Neural progenitor cell (in vitro differentiated cells): ENCODE measurements around the gene GUCY2D. TPM values are rescaled to one million over a fixed set of nuclear protein-coding genes. Genes with fewer than 3 reads are reported as not detected.

Experiments
- DNase-seq: peaks from one replicate; pipeline ENCODE4 v3.0.0-alpha.2; 2016; ENCODE audit warnings: low spot score
- H2AFZ ChIP-seq: fragments of 200-600 bp; sonication (generic); replicated peaks from 2 replicates; pipeline ENCODE4 v1.6.1; 2016; ENCODE audit warnings: antibody characterized with exemption
- H3F3A ChIP-seq: fragments of 200-600 bp; sonication (generic); 2 replicates; pipeline ENCODE4 v1.6.1; 2016; ENCODE audit warnings: antibody characterized with exemption, low read depth
- H3K27ac ChIP-seq: fragments of 200-600 bp; sonication (generic); 2 replicates; pipeline ENCODE4 v1.5.1; 2016; ENCODE audit warnings: mild to moderate bottlenecking
- H3K27me3 ChIP-seq: fragments of 200-600 bp; sonication (generic); 2 replicates; pipeline ENCODE4 v1.6.1; 2016; ENCODE audit warnings: mild to moderate bottlenecking, moderate library complexity
- H3K36me3 ChIP-seq: fragments of 200-600 bp; sonication (generic); 2 replicates; pipeline ENCODE4 v1.5.1; 2016
- H3K4me1 ChIP-seq: fragments of 200-600 bp; sonication (generic); 2 replicates; pipeline ENCODE4 v1.6.1; 2016; ENCODE audit warnings: mixed run types
- H3K4me2 ChIP-seq: fragments of 200-600 bp; sonication (generic); 2 replicates; pipeline ENCODE4 v1.6.1; 2016
- H3K4me3 ChIP-seq: fragments of 200-600 bp; sonication (generic); 2 replicates; pipeline ENCODE4 v1.5.1; 2016
- H3K79me2 ChIP-seq: fragments of 200-600 bp; sonication (generic); 2 replicates; pipeline ENCODE4 v1.6.1; 2016; ENCODE audit warnings: low read depth
- H3K9ac ChIP-seq: fragments of 200-600 bp; sonication (generic); 2 replicates; pipeline ENCODE4 v1.6.1; 2016
- H3K9me3 ChIP-seq: fragments of 200-600 bp; sonication (generic); 2 replicates; pipeline ENCODE4 v1.5.1; 2016; ENCODE audit warnings: low read depth
- H4K20me1 ChIP-seq: fragments of 200-600 bp; sonication (generic); 2 replicates; pipeline ENCODE4 v1.6.1; 2016; ENCODE audit warnings: low read depth
- H3K27ac Mint-ChIP-seq: 3 replicates; pipeline ENCODE4 v1.8.0; 2021; ENCODE audit warnings: mixed read lengths
- H3K27me3 Mint-ChIP-seq: 2 replicates; pipeline ENCODE4 v1.8.0; 2022; ENCODE audit warnings: low read depth, mild to moderate bottlenecking, inconsistent platforms, moderate library complexity, mixed read lengths; ENCODE audit not compliant: insufficient read depth
- H3K36me3 Mint-ChIP-seq: 3 replicates; pipeline ENCODE4 v1.8.0; 2021; ENCODE audit warnings: mixed read lengths
- H3K4me1 Mint-ChIP-seq: 3 replicates; pipeline ENCODE4 v1.8.0; 2021; ENCODE audit warnings: mixed read lengths
- H3K4me3 Mint-ChIP-seq: 3 replicates; pipeline ENCODE4 v1.8.0; 2021; ENCODE audit warnings: mild to moderate bottlenecking, moderate library complexity, mixed read lengths
- H3K9me3 Mint-ChIP-seq: 3 replicates; pipeline ENCODE4 v1.8.0; 2020; ENCODE audit warnings: mixed read lengths
- EZH2 ChIP-seq: fragments of 200-600 bp; sonication (generic); IDR thresholded peaks from 2 replicates; pipeline ENCODE4 v1.6.1; 2017; ENCODE audit warnings: antibody characterized with exemption, mild to moderate bottlenecking, moderate library complexity
- EZH2phosphoT487 ChIP-seq: fragments of 200-600 bp; sonication (generic); IDR thresholded peaks from 2 replicates; pipeline ENCODE4 v1.6.1; 2017; ENCODE audit warnings: antibody characterized with exemption
- total RNA-seq: library from RNA; depleted of rRNA; stranded (reverse); fragments of >200 nt; gene quantifications from 2 replicates; pipeline ENCODE4 v1.2.3, GENCODE V29; 2015; ENCODE audit warnings: low replicate concordance
- TF ChIP-seq, protein P1 (sequence below): fragments of 200-600 bp; sonication (generic); IDR thresholded peaks from 2 replicates; pipeline ENCODE4 v1.5.1; 2017; ENCODE audit warnings: antibody characterized with exemption, mild to moderate bottlenecking

The GUCY2D gene
- total RNA-seq, 1 donor from 2014 or later: not detected

DNA sequence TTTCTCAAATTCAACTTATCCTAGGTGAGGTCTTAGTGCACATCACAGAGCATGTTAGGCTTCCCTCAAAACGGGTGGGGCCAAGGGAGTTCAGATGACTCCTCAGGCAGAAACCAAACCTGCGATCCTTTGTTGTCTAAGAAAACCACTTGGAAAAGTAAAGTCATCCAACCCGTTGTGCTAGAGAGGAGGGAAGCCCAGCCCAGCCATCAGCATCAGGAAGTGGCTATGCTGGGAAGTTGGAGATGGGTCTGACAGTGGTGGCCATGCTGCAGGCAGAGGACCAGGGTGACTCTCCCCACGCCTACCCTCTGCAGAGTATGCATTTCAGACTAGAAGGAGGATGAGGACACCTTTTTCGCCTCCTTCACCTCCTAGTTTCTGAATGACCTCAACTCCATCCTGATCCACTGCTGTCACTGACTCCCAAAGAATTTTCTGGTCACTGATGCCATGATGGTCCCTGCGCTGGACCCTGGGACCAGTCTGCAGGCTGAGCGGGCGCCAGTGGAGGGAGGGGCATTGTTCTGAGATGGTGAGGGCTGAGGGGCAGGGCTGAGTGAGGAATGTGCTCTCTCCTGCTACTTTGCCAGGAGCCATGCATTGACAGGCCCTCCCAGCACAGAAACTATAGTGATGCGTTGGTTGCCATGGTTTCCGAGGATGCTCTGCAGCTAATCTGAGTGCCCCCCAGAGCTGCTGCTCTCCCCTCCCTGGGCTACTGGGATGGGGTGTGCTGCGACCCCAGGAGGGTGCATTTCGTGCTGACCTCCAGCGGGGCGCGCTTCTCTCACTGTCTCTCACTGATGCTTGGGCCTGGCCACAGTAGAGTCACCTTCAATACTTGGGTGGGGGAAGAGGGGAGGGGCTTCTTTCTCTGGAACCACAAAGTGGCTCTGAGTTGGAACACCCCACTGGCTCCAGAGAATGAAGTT, 64.7 kb downstream of the GUCY2D start:
- H3K36me3 ChIP-seq: no peaks in the 10 kb centered on the region
- TF ChIP-seq, protein P1, sequence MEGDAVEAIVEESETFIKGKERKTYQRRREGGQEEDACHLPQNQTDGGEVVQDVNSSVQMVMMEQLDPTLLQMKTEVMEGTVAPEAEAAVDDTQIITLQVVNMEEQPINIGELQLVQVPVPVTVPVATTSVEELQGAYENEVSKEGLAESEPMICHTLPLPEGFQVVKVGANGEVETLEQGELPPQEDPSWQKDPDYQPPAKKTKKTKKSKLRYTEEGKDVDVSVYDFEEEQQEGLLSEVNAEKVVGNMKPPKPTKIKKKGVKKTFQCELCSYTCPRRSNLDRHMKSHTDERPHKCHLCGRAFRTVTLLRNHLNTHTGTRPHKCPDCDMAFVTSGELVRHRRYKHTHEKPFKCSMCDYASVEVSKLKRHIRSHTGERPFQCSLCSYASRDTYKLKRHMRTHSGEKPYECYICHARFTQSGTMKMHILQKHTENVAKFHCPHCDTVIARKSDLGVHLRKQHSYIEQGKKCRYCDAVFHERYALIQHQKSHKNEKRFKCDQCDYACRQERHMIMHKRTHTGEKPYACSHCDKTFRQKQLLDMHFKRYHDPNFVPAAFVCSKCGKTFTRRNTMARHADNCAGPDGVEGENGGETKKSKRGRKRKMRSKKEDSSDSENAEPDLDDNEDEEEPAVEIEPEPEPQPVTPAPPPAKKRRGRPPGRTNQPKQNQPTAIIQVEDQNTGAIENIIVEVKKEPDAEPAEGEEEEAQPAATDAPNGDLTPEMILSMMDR: no peak
- TF ChIP-seq EZH2: no peak
- TF ChIP-seq EZH2phosphoT487: no peak
- Mint-ChIP-seq H3K9me3 (no peaks in the 10 kb centered on the region), H3K27me3 (peaks cover 73% of the 10 kb centered on the region), H3K36me3 (no peaks in the 10 kb centered on the region), H3K4me3 (no peak overlapping the region), H3K4me1 (peaks cover 7% of the 10 kb centered on the region), H3K27ac (no peak overlapping the region)
- peaks cover 95% of the 10 kb centered on the region for H3K27me3 ChIP-seq
- H3F3A ChIP-seq: peaks cover 12% of the 10 kb centered on the region
- peaks cover 14% of the 10 kb centered on the region for H4K20me1 ChIP-seq
- no peak overlapping the region for H3K4me2 ChIP-seq
- H2AFZ ChIP-seq: no peak overlapping the region
- H3K4me1 ChIP-seq: peaks cover 17% of the 10 kb centered on the region
- no peaks in the 10 kb centered on the region for H3K9me3 ChIP-seq
- no peak overlapping the region for H3K4me3 ChIP-seq
- H3K27ac ChIP-seq: no peak overlapping the region
- no peak overlapping the region for H3K9ac ChIP-seq
- DNase-seq: peak; percentile 32
- no peaks in the 10 kb centered on the region for H3K79me2 ChIP-seq

DNA sequence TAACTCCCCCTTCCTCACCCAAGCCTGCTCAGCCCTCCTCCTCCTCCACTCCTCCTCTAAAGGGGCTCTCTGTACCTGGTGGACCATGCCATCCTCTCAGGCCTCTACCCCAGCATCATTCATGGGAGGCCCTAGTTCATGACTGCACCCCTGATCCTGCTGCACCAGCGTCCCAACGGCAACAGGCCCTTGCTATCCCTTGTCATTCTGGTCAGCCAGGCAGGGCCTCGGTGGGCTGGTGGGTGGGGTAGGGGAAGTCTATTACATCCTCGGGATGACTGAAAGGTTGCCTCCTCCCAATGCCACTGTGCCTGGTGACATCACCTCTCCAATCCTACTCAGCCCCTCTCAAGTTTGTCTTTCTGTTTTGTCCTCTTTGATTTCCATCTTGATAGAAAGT, 65.4 kb downstream of the GUCY2D start:
- Mint-ChIP-seq H3K27ac (no peak overlapping the region), H3K4me1 (peaks cover 8% of the 10 kb centered on the region), H3K4me3 (no peak overlapping the region), H3K27me3 (peaks cover 72% of the 10 kb centered on the region), H3K9me3 (no peaks in the 10 kb centered on the region), H3K36me3 (peaks cover 2% of the 10 kb centered on the region)
- H3K9me3 ChIP-seq: no peaks in the 10 kb centered on the region
- H3K4me1 ChIP-seq: peaks cover 17% of the 10 kb centered on the region
- no peak overlapping the region for H2AFZ ChIP-seq
- H3K4me2 ChIP-seq: no peak overlapping the region
- H3K79me2 ChIP-seq: no peaks in the 10 kb centered on the region
- no peak for DNase-seq
- H3K9ac ChIP-seq: no peak overlapping the region
- H3F3A ChIP-seq: peaks cover 5% of the 10 kb centered on the region
- peaks cover 95% of the 10 kb centered on the region for H3K27me3 ChIP-seq
- H3K4me3 ChIP-seq: no peak overlapping the region
- H4K20me1 ChIP-seq: peaks cover 14% of the 10 kb centered on the region
- H3K36me3 ChIP-seq: no peaks in the 10 kb centered on the region
- H3K27ac ChIP-seq: no peak overlapping the region
- TF ChIP-seq EZH2 (no peak), EZH2phosphoT487 (no peak)
- TF ChIP-seq, protein P1: no peak

DNA sequence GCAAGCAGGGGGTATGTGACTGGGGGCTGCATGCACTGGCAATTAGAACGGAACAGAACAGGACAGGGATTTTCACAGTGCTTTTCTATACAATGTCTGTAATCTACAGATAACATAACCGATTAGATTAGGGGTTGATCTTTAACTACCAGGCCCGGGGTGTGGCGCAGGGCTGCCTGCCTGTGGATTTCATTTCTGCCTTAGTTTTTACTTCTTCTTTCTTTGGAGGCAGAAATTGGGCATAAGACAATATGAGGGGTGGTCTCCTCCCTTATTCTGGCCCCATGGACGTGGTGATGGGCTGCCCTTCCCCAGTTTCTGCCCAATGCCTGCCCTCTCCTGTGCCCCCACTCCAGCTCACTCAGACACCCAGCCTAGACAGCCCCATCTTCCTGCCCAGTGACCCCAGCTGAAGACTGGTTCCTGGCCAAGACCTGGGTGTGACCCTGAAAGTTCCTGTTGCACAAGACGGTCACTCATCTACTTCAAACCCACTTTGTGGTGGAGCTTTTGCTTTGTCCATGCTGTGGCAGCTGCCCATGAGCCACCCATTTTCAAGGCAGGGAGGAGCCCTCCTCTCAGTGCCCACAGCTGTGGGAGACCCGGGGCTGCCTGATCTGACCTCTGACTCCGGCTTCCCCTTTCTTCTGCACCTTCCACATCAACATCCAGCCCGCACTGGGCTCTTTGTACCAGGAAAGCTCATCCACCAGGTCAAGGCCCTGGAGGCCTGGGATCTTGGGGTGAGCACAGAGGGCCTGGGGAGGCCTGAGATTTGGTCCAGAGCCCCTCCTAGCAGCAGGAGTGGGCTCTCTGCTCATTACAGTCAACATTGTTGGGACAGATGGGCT, 66.5 kb downstream of the GUCY2D start:
- TF ChIP-seq EZH2phosphoT487 (no peak), EZH2 (no peak)
- TF ChIP-seq, protein P1: no peak
- DNase-seq: no peak
- no peak overlapping the region for H3K27ac ChIP-seq
- peaks cover 95% of the 10 kb centered on the region for H3K27me3 ChIP-seq
- H3K9ac ChIP-seq: no peak overlapping the region
- no peaks in the 10 kb centered on the region for H3K9me3 ChIP-seq
- peaks cover 2% of the 10 kb centered on the region for H3K36me3 Mint-ChIP-seq
- no peaks in the 10 kb centered on the region for H3K36me3 ChIP-seq
- H2AFZ ChIP-seq: no peak overlapping the region
- no peaks in the 10 kb centered on the region for H3F3A ChIP-seq
- peaks cover 72% of the 10 kb centered on the region for H3K27me3 Mint-ChIP-seq
- H4K20me1 ChIP-seq: peaks cover 13% of the 10 kb centered on the region
- H3K4me1 ChIP-seq: peaks cover 11% of the 10 kb centered on the region
- H3K4me2 ChIP-seq: no peak overlapping the region
- no peak overlapping the region for H3K4me3 Mint-ChIP-seq
- no peaks in the 10 kb centered on the region for H3K79me2 ChIP-seq
- H3K4me3 ChIP-seq: no peak overlapping the region
- H3K9me3 Mint-ChIP-seq: peaks cover 2% of the 10 kb centered on the region
- H3K27ac Mint-ChIP-seq: no peak overlapping the region
- H3K4me1 Mint-ChIP-seq: peaks cover 12% of the 10 kb centered on the region
